IMR-90 (cell line): ENCODE results near the gene CCDC182. TPM values are rescaled to one million over a fixed set of nuclear protein-coding genes. Genes with fewer than 3 reads are reported as not detected.

Experiments used
- ATAC-seq: fragments of 200-7000 bp; cut with Tn5 transposase; 2 replicates; pipeline ENCODE4 v1.9.1; 2020; ENCODE audit warnings: low read depth, mild to moderate bottlenecking, moderate library complexity
- BruUV-seq: library from RNA; stranded (reverse); fragments of 400-500 nt; replicated peaks from 2 replicates; lab custom pipeline; 2021; lab: Mats Ljungman, UMichigan
- CTCF ChIA-PET: fragments of 300-600 bp; formaldehyde crosslinking; extraction: SDS; loops from one replicate; lab custom pipeline; 2021; ENCODE audit warnings: antibody characterized with exemption; lab: Yijun Ruan, JAX
- POLR2A ChIA-PET: fragments of 300-600 bp; sonication (Branson Sonifier 250); formaldehyde crosslinking; loops from one replicate; lab custom pipeline; 2022; ENCODE audit warnings: antibody characterized with exemption; ENCODE audit not compliant: unreplicated experiment; lab: Charles Lee
- DNase-seq: peaks from one replicate; pipeline ENCODE4 v3.0.0; 2013
- H2AFZ ChIP-seq: replicated peaks from 2 replicates; pipeline ENCODE3; 2013; ENCODE audit warnings: low read length, mild to moderate bottlenecking; ENCODE audit not compliant: poor library complexity
- H2AK5ac ChIP-seq: 2 replicates; pipeline ENCODE4 v1.6.1; 2013; ENCODE audit warnings: low read depth, low read length, inconsistent platforms
- H2AK9ac ChIP-seq: replicated peaks from 2 replicates; pipeline ENCODE3; 2013; ENCODE audit warnings: mild to moderate bottlenecking, low read depth, low read length, moderate library complexity; ENCODE audit not compliant: poor library complexity
- H2BK120ac ChIP-seq: 2 replicates; pipeline ENCODE4 v1.6.1; 2013; ENCODE audit warnings: low read depth, low read length, inconsistent platforms
- H2BK15ac ChIP-seq: 3 replicates; pipeline ENCODE4 v1.6.1; 2013; ENCODE audit warnings: low read depth, low read length, inconsistent platforms
- H2BK20ac ChIP-seq: 2 replicates; pipeline ENCODE4 v1.6.1; 2013; ENCODE audit warnings: low read depth, mild to moderate bottlenecking, inconsistent platforms, low read length, moderate library complexity
- H2BK5ac ChIP-seq: 2 replicates; pipeline ENCODE4 v1.6.1; 2013; ENCODE audit warnings: mild to moderate bottlenecking, low read depth, low read length, inconsistent platforms; ENCODE audit not compliant: poor library complexity, severe bottlenecking
- H3K14ac ChIP-seq: replicated peaks from 2 replicates; pipeline ENCODE4 v1.6.1; 2013; ENCODE audit warnings: low read depth, low read length, inconsistent platforms
- H3K18ac ChIP-seq: 2 replicates; pipeline ENCODE4 v1.6.1; 2013; ENCODE audit warnings: low read depth, low read length, control low read depth
- H3K23ac ChIP-seq: 2 replicates; pipeline ENCODE4 v1.6.1; 2013; ENCODE audit warnings: low read depth, low read length, inconsistent platforms
- H3K27ac ChIP-seq: 2 replicates; pipeline ENCODE4 v1.5.1; 2013; ENCODE audit warnings: mild to moderate bottlenecking, control low read depth, low read length; ENCODE audit not compliant: insufficient read depth
- H3K27me3 ChIP-seq: 2 replicates; pipeline ENCODE4 v1.6.1; 2013; ENCODE audit warnings: low read length; ENCODE audit not compliant: control insufficient read depth, insufficient read depth
- H3K36me3 ChIP-seq: 2 replicates; pipeline ENCODE4 v1.6.1; 2013; ENCODE audit warnings: low read length, mixed read lengths; ENCODE audit not compliant: control insufficient read depth, insufficient read depth
- H3K4ac ChIP-seq: 2 replicates; pipeline ENCODE4 v1.6.1; 2013; ENCODE audit warnings: low read depth, low read length, inconsistent platforms
- H3K4me1 ChIP-seq: 2 replicates; pipeline ENCODE4 v1.6.1; 2013; ENCODE audit warnings: low read length, mixed read lengths; ENCODE audit not compliant: control insufficient read depth, insufficient read depth
- H3K4me2 ChIP-seq: 2 replicates; pipeline ENCODE4 v1.6.1; 2013; ENCODE audit warnings: low read depth, mild to moderate bottlenecking, control low read depth, low read length, moderate library complexity
- H3K4me3 ChIP-seq: 2 replicates; pipeline ENCODE4 v1.5.1; 2013; ENCODE audit warnings: low read depth, mild to moderate bottlenecking, control low read depth, low read length, moderate library complexity; ENCODE audit not compliant: insufficient read depth
- H3K56ac ChIP-seq: 2 replicates; pipeline ENCODE4 v1.6.1; 2013; ENCODE audit warnings: low read length, inconsistent platforms; ENCODE audit not compliant: insufficient read depth; ENCODE audit errors: extremely low read depth
- H3K79me1 ChIP-seq, 2 experiments: 2 replicates each; pipeline ENCODE4 v1.6.1; 2013; ENCODE audit warnings: low read length in 2 of 2, inconsistent platforms in 1 of 2, low read depth in 1 of 2
- H3K9ac ChIP-seq: 2 replicates; pipeline ENCODE4 v1.6.1; 2013; ENCODE audit warnings: low read depth, low read length, control low read depth
- H3K9me1 ChIP-seq: 2 replicates; pipeline ENCODE4 v1.6.1; 2013; ENCODE audit warnings: low read length, inconsistent platforms; ENCODE audit not compliant: insufficient read depth
- H3K9me3 ChIP-seq: 2 replicates; pipeline ENCODE4 v1.6.1; 2013; ENCODE audit warnings: low read length; ENCODE audit not compliant: control insufficient read depth, insufficient read depth
- H4K20me1 ChIP-seq: 2 replicates; pipeline ENCODE4 v1.6.1; 2013; ENCODE audit warnings: low read length, inconsistent platforms; ENCODE audit not compliant: insufficient read depth
- H4K5ac ChIP-seq: 2 replicates; pipeline ENCODE4 v1.6.1; 2013; ENCODE audit warnings: mild to moderate bottlenecking, low read depth, low read length, control low read depth
- H4K8ac ChIP-seq, 2 experiments: 2 replicates each; pipeline ENCODE4 v1.6.1; 2013; ENCODE audit warnings: low read depth in 2 of 2, low read length in 2 of 2, control low read depth in 1 of 2, inconsistent platforms in 1 of 2
- H4K91ac ChIP-seq: 2 replicates; pipeline ENCODE4 v1.6.1; 2013; ENCODE audit warnings: low read depth, low read length, inconsistent platforms; ENCODE audit not compliant: insufficient read depth
- BHLHE40 ChIP-seq: fragments of 150-350 bp; IDR thresholded peaks from 2 replicates; pipeline ENCODE4 v1.6.1; 2016; ENCODE audit warnings: mild to moderate bottlenecking, low read depth, low read length
- CEBPB ChIP-seq: IDR thresholded peaks from 2 replicates; pipeline ENCODE4 v1.6.1; 2012; ENCODE audit warnings: low read depth, low read length, improper control_type of control experiment
- CHD1 ChIP-seq: IDR thresholded peaks from 2 replicates; pipeline ENCODE4 v1.6.1; 2012; ENCODE audit warnings: low read depth, low read length, improper control_type of control experiment
- ELK1 ChIP-seq: fragments of 150-350 bp; IDR thresholded peaks from 2 replicates; pipeline ENCODE4 v1.6.1; 2016; ENCODE audit warnings: low read depth, mild to moderate bottlenecking, low read length, moderate library complexity, borderline replicate concordance
- FOS ChIP-seq: fragments of 150-350 bp; IDR thresholded peaks from 2 replicates; pipeline ENCODE4 v1.6.1; 2016; ENCODE audit warnings: low read depth, low read length
- MAFK ChIP-seq: IDR thresholded peaks from 2 replicates; pipeline ENCODE4 v1.6.1; 2012; ENCODE audit warnings: low read depth, low read length, improper control_type of control experiment
- MXI1 ChIP-seq: IDR thresholded peaks from 2 replicates; pipeline ENCODE4 v1.6.1; 2012; ENCODE audit warnings: low read depth, mild to moderate bottlenecking, low read length, moderate library complexity, borderline replicate concordance
- RAD21 ChIP-seq: IDR thresholded peaks from 2 replicates; pipeline ENCODE4 v1.6.1; 2012; ENCODE audit warnings: low read length, improper control_type of control experiment
- RCOR1 ChIP-seq: IDR thresholded peaks from 2 replicates; pipeline ENCODE4 v1.6.1; 2012; ENCODE audit warnings: mild to moderate bottlenecking, low read length, improper control_type of control experiment; ENCODE audit not compliant: insufficient replicate concordance
- RFX5 ChIP-seq: IDR thresholded peaks from 2 replicates; pipeline ENCODE4 v1.8.0; 2012; ENCODE audit warnings: low read depth, mild to moderate bottlenecking, low read length, moderate library complexity
- SMC3 ChIP-seq: fragments of 150-350 bp; IDR thresholded peaks from 2 replicates; pipeline ENCODE4 v1.6.1; 2016; ENCODE audit warnings: low read depth, mild to moderate bottlenecking, antibody characterized with exemption, low read length, moderate library complexity
- USF2 ChIP-seq: fragments of 150-350 bp; IDR thresholded peaks from 2 replicates; pipeline ENCODE4 v1.6.1; 2017; ENCODE audit warnings: mild to moderate bottlenecking, antibody characterized with exemption, low read length, low read depth
- WGBS, 2 experiments: methylation state at CpG; one replicate each; pipeline versions ENCODE4 v1.1.5 to v1.1.7; 2013; ENCODE audit warnings: missing lambda C conversion rate in 2 of 2; ENCODE audit not compliant: insufficient read length in 1 of 2; ENCODE audit errors: extremely low coverage in 2 of 2; 5-methylcytosine and 5-hydroxymethylcytosine counted together
- dilution Hi-C: fragments of 300-500 bp; cut with HindIII; formaldehyde crosslinking; loops from one replicate; pipeline ENCODE4 v1.14.3; 2018; ENCODE audit warnings: low sequenced_read_pairs; ENCODE audit not compliant: unreplicated experiment
- in situ Hi-C: fragments of 300-500 bp; cut with MboI; formaldehyde crosslinking; loops from 3 replicates; pipeline ENCODE4 v1.14.3; 2019; ENCODE audit warnings: low sequenced_read_pairs, inconsistent platforms, mixed read lengths
- intact Hi-C: fragments of 100-400 bp; cut with micrococcal nuclease; formaldehyde crosslinking; loops from 2 replicates; pipeline ENCODE4 v1.10.0; 2022
- polyA plus RNA-seq, 3 experiments: library from polyadenylated mRNA; depleted of rRNA; stranded (reverse); fragments of >200 nt; gene quantifications; 2 replicates each; pipeline ENCODE4 v1.2.3, GENCODE V29; 2012; ENCODE audit warnings: low replicate concordance in 1 of 3
- total RNA-seq: library from RNA; depleted of rRNA; stranded (reverse); fragments of >200 nt; gene quantifications from 2 replicates; pipeline ENCODE4 v1.2.3, GENCODE V29; 2012

The CCDC182 gene
- total and polyA plus RNA-seq, 2 of the 4 experiments (the other 2 are of a cell fraction), result not detected

- Histone ChIP-seq H2AFZ (peak overlapping the region; percentile 37), H2BK5ac (no peak overlapping the region), H4K5ac (no peak overlapping the region), H3K18ac (no peak overlapping the region), H3K14ac (no peak overlapping the region), H2BK15ac (no peak overlapping the region), H3K79me1 (no peaks in the 10 kb centered on the region), H4K8ac (no peak overlapping the region), H3K4me1 (peaks cover 2% of the 10 kb centered on the region; the same call in 1 of the 2 replicates), H4K91ac (no peak overlapping the region), H2BK120ac (no peak overlapping the region), H3K9me1 (no peaks in the 10 kb centered on the region), H2AK9ac (no peak overlapping the region), H2AK5ac (no peak overlapping the region), H3K36me3 (no peaks in the 10 kb centered on the region), H3K27me3 (peaks cover 50% of the 10 kb centered on the region), H4K20me1 (no peaks in the 10 kb centered on the region), H3K4me2 (no peak overlapping the region), H3K9ac (no peak overlapping the region), H3K27ac (no peak overlapping the region), H3K56ac (no peak overlapping the region), H3K4me3 (no peak overlapping the region), H3K23ac (no peak overlapping the region), H3K4ac (no peak overlapping the region), H2BK20ac (no peak overlapping the region), H3K9me3 (no peaks in the 10 kb centered on the region)
- dilution Hi-C loops, result no loop called here
- no peak for ATAC-seq
- POLR2A ChIA-PET, result no interaction called here
- intact Hi-C loops, result no loop called here
- DNase-seq, result no peak
- WGBS, 2 experiments, result 23% methylated on average over 4 of the region's 11 CpGs; no CpG with 5 or more reads in 1 of the 2 experiments
- BruUV-seq, result no TSS peak
- in situ Hi-C loops, result no loop called here
- TF ChIP-seq MAFK (no peak), ELK1 (no peak), CHD1 (no peak), CEBPB (no peak), RCOR1 (no peak), USF2 (no peak), SMC3 (no peak), BHLHE40 (no peak), RFX5 (no peak), MXI1 (no peak), FOS (no peak), RAD21 (no peak)
- CTCF ChIA-PET, result interaction anchor here (0.6 kb wide), 2 partner anchors 18 to 255 kb away, joined by 3 read pairs; no protein-coding TSS in a partner anchor
Measured at GRCh38 chr17:57781386-57782061, 36.4 kb upstream of the CCDC182 start.
